ENCODE results near the gene REM2. TPM values are rescaled to one million over a fixed set of nuclear protein-coding genes. Genes with fewer than 3 reads are reported as not detected.

REM2 gene, protein sequence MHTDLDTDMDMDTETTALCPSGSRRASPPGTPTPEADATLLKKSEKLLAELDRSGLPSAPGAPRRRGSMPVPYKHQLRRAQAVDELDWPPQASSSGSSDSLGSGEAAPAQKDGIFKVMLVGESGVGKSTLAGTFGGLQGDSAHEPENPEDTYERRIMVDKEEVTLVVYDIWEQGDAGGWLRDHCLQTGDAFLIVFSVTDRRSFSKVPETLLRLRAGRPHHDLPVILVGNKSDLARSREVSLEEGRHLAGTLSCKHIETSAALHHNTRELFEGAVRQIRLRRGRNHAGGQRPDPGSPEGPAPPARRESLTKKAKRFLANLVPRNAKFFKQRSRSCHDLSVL
- 0.48 and 1.2 TPM in 2 replicates for total RNA-seq

DNA sequence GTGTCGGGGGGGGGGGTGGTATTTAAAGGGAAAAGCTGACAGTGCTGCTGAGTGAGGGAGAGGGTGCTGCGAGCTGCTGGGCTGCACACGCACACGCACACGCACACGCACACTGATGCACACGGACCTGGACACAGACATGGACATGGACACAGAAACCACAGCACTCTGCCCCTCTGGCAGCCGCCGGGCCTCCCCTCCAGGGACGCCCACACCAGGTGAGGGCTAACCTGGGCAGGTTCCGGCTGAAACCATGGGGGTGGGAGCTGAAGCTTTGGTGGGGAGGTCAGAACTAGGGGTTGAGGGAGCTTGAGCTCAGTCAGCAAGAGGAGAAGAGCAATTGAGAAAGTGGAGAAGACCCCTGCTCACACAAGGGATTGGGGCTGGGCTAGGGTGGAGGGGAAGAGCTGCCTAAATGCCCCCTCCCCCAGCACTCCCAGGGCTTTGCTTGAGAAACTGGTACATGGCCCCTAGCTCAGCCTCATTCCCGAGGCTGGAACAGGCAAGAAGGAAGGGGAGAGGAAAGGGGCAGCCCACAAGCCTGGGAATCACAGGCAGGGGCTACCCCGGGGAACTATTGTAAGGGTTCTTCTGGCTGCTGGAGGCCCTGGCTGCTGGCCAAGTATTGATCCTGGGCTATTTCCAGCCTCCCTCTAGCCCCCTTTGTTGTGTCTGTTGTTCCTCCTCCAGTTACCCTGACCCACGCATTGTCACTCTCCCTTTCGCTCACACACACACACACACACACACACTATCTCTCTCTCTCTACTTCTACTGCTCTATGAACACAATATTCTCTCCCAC, at the start of gene REM2:
Gene REM2 (plus strand): TSS at position 50 of the 804 bp plus-strand sequence. CDS start 66 bp downstream, at position 116.
- DNase-seq (ENCODE audit: low read depth): no peak
- Histone ChIP-seq H3K36me3 (ENCODE audit: control insufficient read depth, insufficient read depth, low read length) (peaks cover 1% of the 10 kb centered on the region), H3K4me3 (ENCODE audit: low read depth, low read length) (no peak within 1 kb of the TSS), H3K27me3 (ENCODE audit: control insufficient read depth, insufficient read depth, low read length) (no peaks in the 10 kb centered on the region)
- TF ChIP-seq, protein P1, sequence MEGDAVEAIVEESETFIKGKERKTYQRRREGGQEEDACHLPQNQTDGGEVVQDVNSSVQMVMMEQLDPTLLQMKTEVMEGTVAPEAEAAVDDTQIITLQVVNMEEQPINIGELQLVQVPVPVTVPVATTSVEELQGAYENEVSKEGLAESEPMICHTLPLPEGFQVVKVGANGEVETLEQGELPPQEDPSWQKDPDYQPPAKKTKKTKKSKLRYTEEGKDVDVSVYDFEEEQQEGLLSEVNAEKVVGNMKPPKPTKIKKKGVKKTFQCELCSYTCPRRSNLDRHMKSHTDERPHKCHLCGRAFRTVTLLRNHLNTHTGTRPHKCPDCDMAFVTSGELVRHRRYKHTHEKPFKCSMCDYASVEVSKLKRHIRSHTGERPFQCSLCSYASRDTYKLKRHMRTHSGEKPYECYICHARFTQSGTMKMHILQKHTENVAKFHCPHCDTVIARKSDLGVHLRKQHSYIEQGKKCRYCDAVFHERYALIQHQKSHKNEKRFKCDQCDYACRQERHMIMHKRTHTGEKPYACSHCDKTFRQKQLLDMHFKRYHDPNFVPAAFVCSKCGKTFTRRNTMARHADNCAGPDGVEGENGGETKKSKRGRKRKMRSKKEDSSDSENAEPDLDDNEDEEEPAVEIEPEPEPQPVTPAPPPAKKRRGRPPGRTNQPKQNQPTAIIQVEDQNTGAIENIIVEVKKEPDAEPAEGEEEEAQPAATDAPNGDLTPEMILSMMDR (IDR thresholded peaks at IDR 0.05; ENCODE audit: insufficient read depth, low read length, poor library complexity, severe bottlenecking): no peak

DNA sequence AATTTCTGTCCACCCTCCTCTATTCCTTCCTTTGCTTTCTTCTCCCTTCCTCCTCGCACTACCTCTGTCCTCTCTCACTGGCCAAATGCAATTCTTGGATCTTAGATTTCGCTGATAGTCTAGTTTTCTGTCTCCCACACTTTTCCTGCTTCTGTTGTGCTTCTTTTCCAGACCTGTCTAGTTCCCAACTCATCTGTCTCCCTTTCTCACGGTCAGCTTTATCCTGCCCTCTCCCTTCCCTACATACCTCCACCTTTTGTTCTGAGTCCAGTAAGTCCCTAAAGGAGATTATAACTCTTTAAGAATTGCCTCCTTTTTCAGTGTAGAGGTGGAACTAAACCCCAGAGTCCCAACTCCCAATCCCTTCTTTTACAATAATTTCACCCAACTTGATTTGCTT, 47.5 kb upstream of the REM2 start:
- TF ChIP-seq, protein P1 (IDR thresholded peaks at IDR 0.05; ENCODE audit: insufficient read depth, low read length, poor library complexity, severe bottlenecking): no peak
- Histone ChIP-seq H3K36me3 (ENCODE audit: control insufficient read depth, insufficient read depth, low read length) (no peaks in the 10 kb centered on the region), H3K4me3 (ENCODE audit: low read depth, low read length) (no peak overlapping the region), H3K27me3 (ENCODE audit: control insufficient read depth, insufficient read depth, low read length) (no peaks in the 10 kb centered on the region)
- no peak for DNase-seq (ENCODE audit: low read depth)

DNA sequence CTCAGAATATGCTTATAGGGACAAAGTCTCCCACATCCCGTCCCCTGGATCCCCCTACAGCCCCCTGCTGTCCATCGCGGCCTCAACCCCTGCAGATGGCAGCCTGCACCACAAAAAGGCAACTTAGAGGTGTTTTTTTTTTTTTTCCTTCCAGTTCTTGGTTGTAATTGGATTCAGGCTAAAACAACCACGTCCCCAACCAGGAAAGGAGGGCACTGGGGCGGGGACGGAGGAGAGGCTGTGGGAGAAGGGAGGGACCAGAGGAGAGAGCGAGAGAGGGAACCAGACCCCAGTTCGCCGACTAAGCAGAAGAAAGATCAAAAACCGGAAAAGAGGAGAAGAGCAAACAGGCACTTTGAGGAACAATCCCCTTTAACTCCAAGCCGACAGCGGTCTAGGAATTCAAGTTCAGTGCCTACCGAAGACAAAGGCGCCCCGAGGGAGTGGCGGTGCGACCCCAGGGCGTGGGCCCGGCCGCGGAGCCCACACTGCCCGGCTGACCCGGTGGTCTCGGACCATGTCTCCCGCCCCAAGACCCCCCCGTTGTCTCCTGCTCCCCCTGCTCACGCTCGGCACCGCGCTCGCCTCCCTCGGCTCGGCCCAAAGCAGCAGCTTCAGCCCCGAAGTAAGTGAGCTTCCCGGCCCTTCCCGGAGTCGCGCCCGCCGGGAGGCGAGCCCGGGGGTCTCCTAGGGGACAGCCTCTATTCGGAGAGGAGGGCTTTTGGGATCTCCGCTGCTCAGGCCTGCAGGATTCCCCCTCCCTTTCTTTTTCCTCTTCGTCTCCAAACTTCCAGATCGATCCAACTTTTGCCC, 46.5 kb upstream of the REM2 start, which contains the start of gene MMP14:
Gene MMP14 (plus strand): TSS at position 285 of the 813 bp plus-strand sequence. CDS start 233 bp downstream, at position 518.
- Histone ChIP-seq H3K4me3 (ENCODE audit: low read depth, low read length) (peak within 1 kb of the TSS; percentile 94), H3K27me3 (ENCODE audit: control insufficient read depth, insufficient read depth, low read length) (no peaks in the 10 kb centered on the region), H3K36me3 (ENCODE audit: control insufficient read depth, insufficient read depth, low read length) (no peaks in the 10 kb centered on the region)
- DNase-seq (ENCODE audit: low read depth): no peak
- TF ChIP-seq, protein P1 (IDR thresholded peaks at IDR 0.05; ENCODE audit: insufficient read depth, low read length, poor library complexity, severe bottlenecking): peak; percentile 54

DNA sequence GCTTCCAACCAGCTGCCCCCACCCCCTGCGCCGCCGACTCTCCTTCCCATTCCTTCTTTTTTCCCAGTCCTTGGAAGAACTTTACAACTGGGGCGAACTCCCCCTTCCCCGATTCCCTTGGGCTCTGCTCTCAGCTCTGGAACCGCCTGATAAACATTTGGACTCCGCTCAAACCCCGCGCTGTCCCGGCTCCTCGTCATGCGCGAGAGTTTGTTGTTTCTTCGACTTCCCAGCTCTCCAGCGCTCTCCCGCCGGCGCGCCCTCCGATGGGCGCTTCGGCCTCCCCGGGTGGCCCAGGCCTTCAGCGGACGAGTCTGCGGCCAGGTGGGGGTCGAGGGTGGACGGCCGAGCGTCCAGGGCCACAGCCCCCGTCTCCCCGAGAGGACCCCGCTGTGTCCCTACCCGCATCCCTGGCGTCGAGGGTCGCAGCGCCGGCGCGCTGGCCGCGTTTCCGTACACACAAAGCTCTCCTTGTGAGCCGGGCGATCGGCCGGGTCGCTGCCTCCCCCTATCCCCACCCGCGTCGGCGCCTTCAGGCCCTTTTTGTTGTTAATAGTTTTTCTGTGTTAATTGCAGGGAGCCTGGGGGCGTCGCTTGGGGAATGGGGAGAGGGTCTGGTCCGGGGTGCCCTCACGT, 45.8 kb upstream of the REM2 start:
- H3K27me3 ChIP-seq (ENCODE audit: control insufficient read depth, insufficient read depth, low read length): no peaks in the 10 kb centered on the region
- TF ChIP-seq, protein P1 (IDR thresholded peaks at IDR 0.05; ENCODE audit: insufficient read depth, low read length, poor library complexity, severe bottlenecking): no peak
- DNase-seq (ENCODE audit: low read depth): no peak
- H3K4me3 ChIP-seq (ENCODE audit: low read depth, low read length): peak overlapping the region; percentile 94
- no peaks in the 10 kb centered on the region for H3K36me3 ChIP-seq (ENCODE audit: control insufficient read depth, insufficient read depth, low read length)

DNA sequence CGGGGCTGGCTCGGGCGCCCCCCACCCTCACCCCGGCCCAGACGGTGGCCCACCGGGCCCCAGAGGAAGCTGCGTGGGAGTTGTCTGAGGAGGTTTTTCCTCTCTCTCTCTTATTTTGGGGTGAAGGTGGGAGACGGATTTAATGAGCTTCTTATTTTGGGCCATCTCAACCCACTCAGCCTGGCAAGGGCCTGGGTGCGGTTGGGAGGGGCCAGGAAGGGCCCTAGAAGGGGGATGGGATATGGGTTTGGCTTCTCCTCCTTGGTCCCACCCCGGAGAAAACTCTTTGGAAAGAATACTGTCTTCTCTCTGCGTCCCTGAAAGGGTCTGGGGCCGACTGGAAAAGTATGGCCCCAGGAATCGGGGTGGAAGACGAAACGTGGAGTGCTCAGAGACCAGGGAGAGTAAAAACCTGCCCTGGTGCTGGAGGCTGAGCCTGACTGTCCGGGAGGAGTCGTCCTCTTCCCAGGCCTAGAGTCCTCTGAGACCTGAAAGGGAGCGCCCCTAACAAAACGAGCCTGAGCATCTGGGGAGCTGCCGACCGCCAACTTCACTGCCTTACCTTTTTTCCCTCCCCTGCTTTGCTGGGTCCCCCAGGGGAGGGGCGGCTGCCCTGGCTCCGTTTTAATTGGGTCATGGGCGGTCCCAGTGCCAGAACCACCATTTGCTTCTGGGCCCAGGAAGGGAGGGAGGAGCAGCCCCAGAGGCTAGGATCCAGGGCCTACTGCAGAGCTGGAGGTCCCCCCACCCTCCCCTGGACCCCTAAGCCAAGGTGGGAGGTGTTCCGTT, 45.1 kb upstream of the REM2 start:
- H3K36me3 ChIP-seq (ENCODE audit: control insufficient read depth, insufficient read depth, low read length): no peaks in the 10 kb centered on the region
- TF ChIP-seq, protein P1 (IDR thresholded peaks at IDR 0.05; ENCODE audit: insufficient read depth, low read length, poor library complexity, severe bottlenecking): no peak
- H3K4me3 ChIP-seq (ENCODE audit: low read depth, low read length): peak overlapping the region; percentile 94
- no peak for DNase-seq (ENCODE audit: low read depth)
- H3K27me3 ChIP-seq (ENCODE audit: control insufficient read depth, insufficient read depth, low read length): no peaks in the 10 kb centered on the region
